Activated naive CD8-positive, alpha-beta T cell treated with anti-CD3 and anti-CD28 coated beads for 36 hours (primary cell): ENCODE measurements around the gene GKAP1. TPM values are rescaled to one million over a fixed set of nuclear protein-coding genes. Genes with fewer than 3 reads are reported as not detected.
"Not testable (repeated sequence)": the region's sequence is repeated elsewhere in the genome, so short reads cannot be mapped to it uniquely, and the experiment has no call there.

Experiments
- DNase-seq: peaks from one replicate; pipeline ENCODE4 v3.0.0; 2021
- H3K27ac Mint-ChIP-seq: one replicate; pipeline ENCODE4 v1.8.0; 2022; ENCODE audit warnings: mild to moderate bottlenecking, moderate library complexity, mixed read lengths
- H3K27me3 Mint-ChIP-seq: one replicate; pipeline ENCODE4 v1.8.0; 2022; ENCODE audit warnings: mild to moderate bottlenecking, mixed read lengths
- H3K36me3 Mint-ChIP-seq: one replicate; pipeline ENCODE4 v1.8.0; 2021; ENCODE audit warnings: mild to moderate bottlenecking, mixed read lengths
- H3K4me1 Mint-ChIP-seq: one replicate; pipeline ENCODE4 v1.8.0; 2021; ENCODE audit warnings: mixed read lengths
- H3K4me3 Mint-ChIP-seq: one replicate; pipeline ENCODE4 v1.8.0; 2022; ENCODE audit warnings: mild to moderate bottlenecking, moderate library complexity, mixed read lengths
- H3K9me3 Mint-ChIP-seq: one replicate; pipeline ENCODE4 v1.8.0; 2022; ENCODE audit warnings: mixed read lengths
- total RNA-seq, 2 experiments: library from RNA; stranded (reverse); gene quantifications; one replicate each; pipeline ENCODE4 v1.2.3, GENCODE V29; 2021

Gene GKAP1
- total RNA-seq, 2 experiments from 2014 or later, result 3.1 to 3.9 TPM

- peak within 1 kb of the TSS; percentile 93 for H3K4me3 Mint-ChIP-seq
- H3K4me1 Mint-ChIP-seq, result peaks cover 33% of the 10 kb centered on the region
- peak within 1 kb of the TSS; percentile 100 for H3K27ac Mint-ChIP-seq
- no peaks in the 10 kb centered on the region for H3K27me3 Mint-ChIP-seq
- peak; percentile 90 for DNase-seq
- H3K36me3 Mint-ChIP-seq, result peaks cover 23% of the 10 kb centered on the region
- no peaks in the 10 kb centered on the region for H3K9me3 Mint-ChIP-seq
These were observed 109.6 kb downstream of the GKAP1 start, which contains the start of gene UBQLN1 for GRCh38 chr9:83707768-83708514. Gene UBQLN1, minus strand, starts transcription at chr9:83707958. Its CDS starts 279 bp downstream, at chr9:83707679.

GRCh38 chr9:83707518-83707767 lies 110.1 kb downstream of the GKAP1 start:
- Mint-ChIP-seq H3K36me3 (peaks cover 25% of the 10 kb centered on the region), H3K27ac (peak overlapping the region; percentile 100), H3K27me3 (no peaks in the 10 kb centered on the region), H3K9me3 (no peaks in the 10 kb centered on the region), H3K4me3 (peak overlapping the region; percentile 93), H3K4me1 (peaks cover 35% of the 10 kb centered on the region)
- DNase-seq, result no peak

- peak; percentile 80 for DNase-seq
- peak overlapping the region; percentile 100 for H3K27ac Mint-ChIP-seq
- H3K36me3 Mint-ChIP-seq, result peaks cover 26% of the 10 kb centered on the region
- no peaks in the 10 kb centered on the region for H3K9me3 Mint-ChIP-seq
- no peaks in the 10 kb centered on the region for H3K27me3 Mint-ChIP-seq
- H3K4me1 Mint-ChIP-seq, result peaks cover 39% of the 10 kb centered on the region
- peak overlapping the region; percentile 93 for H3K4me3 Mint-ChIP-seq
These were observed 110.7 kb downstream of the GKAP1 start for GRCh38 chr9:83706676-83707517.

GRCh38 chr9:83705219-83705651 lies 112.3 kb downstream of the GKAP1 start:
- peak overlapping the region; percentile 93 for H3K4me3 Mint-ChIP-seq
- DNase-seq, result peak; percentile 3
- H3K27ac Mint-ChIP-seq, result peak overlapping the region; percentile 100
- not testable (repeated sequence) for H3K27me3 Mint-ChIP-seq, H3K9me3 Mint-ChIP-seq
- H3K4me1 Mint-ChIP-seq, result peaks cover 54% of the 10 kb centered on the region
- H3K36me3 Mint-ChIP-seq, result peaks cover 31% of the 10 kb centered on the region

DNA sequence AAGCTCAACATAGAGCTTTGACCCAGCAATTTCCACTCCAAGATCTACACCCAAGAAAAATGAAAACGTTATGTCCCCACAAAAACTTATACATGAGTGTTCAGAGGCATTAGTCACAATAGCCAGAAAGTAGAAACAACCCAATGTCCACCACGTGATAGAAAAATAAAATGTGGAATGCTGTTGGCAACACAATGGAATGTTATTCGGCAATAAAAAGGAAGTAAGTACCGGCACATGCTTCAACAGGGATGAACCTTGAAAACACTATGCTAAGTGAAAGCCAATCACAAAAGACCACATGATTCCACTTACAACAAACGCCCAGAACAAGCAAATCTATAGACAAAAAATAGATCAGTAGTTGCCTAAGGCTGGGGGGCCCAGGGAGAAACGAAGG lies 115.8 kb downstream of the GKAP1 start:
- no peaks in the 10 kb centered on the region for H3K27me3 Mint-ChIP-seq
- H3K27ac Mint-ChIP-seq, result no peak overlapping the region
- H3K4me3 Mint-ChIP-seq, result no peak overlapping the region
- H3K9me3 Mint-ChIP-seq, result no peaks in the 10 kb centered on the region
- H3K4me1 Mint-ChIP-seq, result peaks cover 64% of the 10 kb centered on the region
- DNase-seq, result no peak
- H3K36me3 Mint-ChIP-seq, result peaks cover 34% of the 10 kb centered on the region

DNA sequence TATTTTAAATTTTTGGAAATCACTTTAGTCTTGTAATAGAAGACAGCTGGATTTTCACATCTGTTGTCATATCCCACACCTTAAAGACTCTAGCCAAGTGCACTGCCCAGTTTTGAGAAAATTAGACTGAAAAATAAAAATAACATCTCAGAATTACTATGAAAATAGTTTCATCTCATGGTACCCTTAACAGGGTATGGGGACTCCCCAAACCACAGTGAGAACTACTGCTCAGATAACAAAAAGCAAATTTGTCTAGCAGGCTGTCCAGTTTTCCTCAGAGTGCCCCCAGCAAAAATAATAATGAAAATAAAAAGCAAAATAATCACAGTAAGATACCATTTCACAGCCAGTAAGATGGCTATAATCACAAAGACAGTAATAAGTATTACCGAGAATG lies 116.3 kb downstream of the GKAP1 start:
- no peaks in the 10 kb centered on the region for H3K9me3 Mint-ChIP-seq
- H3K27ac Mint-ChIP-seq, result no peak overlapping the region
- no peaks in the 10 kb centered on the region for H3K27me3 Mint-ChIP-seq
- peaks cover 60% of the 10 kb centered on the region for H3K4me1 Mint-ChIP-seq
- no peak overlapping the region for H3K4me3 Mint-ChIP-seq
- peaks cover 29% of the 10 kb centered on the region for H3K36me3 Mint-ChIP-seq
- DNase-seq, result no peak

- Mint-ChIP-seq H3K9me3 (no peaks in the 10 kb centered on the region), H3K27me3 (no peaks in the 10 kb centered on the region), H3K27ac (peak overlapping the region; percentile 77), H3K4me3 (no peak overlapping the region), H3K4me1 (peaks cover 50% of the 10 kb centered on the region), H3K36me3 (peaks cover 14% of the 10 kb centered on the region)
- DNase-seq, result no peak
These were observed 118.0 kb downstream of the GKAP1 start for GRCh38 chr9:83699615-83700014.

DNA sequence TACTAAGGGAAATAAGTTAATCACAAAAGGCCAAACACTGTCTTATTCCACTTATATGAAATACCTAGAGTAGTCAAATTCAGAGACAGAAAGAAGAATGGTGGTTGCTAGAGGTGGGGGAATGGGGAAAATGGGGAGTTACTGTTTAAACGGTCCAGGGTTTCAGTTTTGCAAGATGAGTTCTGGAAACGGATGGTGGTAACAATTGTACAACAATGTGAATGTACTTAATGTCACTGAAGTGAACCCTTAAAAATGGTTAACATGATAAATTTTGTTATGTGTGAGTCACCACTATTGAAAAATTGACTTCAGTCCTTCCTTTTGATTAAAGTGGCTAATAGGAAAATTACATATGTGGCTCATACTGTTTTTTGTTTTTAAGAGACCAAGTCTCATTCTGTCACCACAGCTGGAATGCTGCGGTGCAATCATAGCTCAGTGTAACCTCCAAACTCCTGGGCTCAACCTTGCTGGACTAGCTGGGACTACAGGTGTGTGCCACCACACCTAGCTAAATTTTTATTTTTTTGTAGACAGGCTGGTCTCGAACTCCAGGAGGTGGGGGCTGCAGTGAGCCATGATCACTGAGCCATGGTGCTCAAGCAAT lies 118.5 kb downstream of the GKAP1 start:
- H3K27me3 Mint-ChIP-seq, result no peaks in the 10 kb centered on the region
- DNase-seq, result peak; percentile 9
- H3K4me1 Mint-ChIP-seq, result peaks cover 51% of the 10 kb centered on the region
- no peaks in the 10 kb centered on the region for H3K9me3 Mint-ChIP-seq
- H3K27ac Mint-ChIP-seq, result peak overlapping the region; percentile 77
- H3K36me3 Mint-ChIP-seq, result peaks cover 12% of the 10 kb centered on the region
- H3K4me3 Mint-ChIP-seq, result no peak overlapping the region

DNA sequence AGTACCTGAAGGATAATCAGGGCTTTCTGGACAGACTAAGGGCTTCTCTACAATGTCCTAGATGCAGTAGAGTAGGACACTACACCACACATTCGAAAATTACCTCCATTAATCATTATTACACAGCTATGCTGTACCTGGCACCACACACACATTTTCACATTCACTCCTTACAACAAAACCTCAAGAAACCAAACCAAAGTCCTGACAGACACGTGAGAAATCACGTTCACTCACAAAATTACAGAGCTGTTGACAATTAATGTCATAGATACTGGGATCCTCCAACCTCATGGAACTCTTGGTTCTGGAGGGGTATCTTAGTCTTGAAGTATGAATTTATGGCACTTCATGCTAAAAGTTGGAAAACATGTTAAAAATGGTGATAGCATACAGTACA lies 126.1 kb downstream of the GKAP1 start:
- Mint-ChIP-seq H3K4me3 (no peak overlapping the region), H3K27me3 (no peaks in the 10 kb centered on the region), H3K27ac (peak overlapping the region; percentile 17), H3K4me1 (peaks cover 70% of the 10 kb centered on the region), H3K36me3 (peaks cover 12% of the 10 kb centered on the region), H3K9me3 (no peaks in the 10 kb centered on the region)
- no peak for DNase-seq

Other genes with a start within 250 kb of the GKAP1 start
- 1 to 10 TPM; 5.5 to 5.7 TPM for gene IDNK, start 194.6 kb downstream of the GKAP1 start, total RNA-seq
- gene UBQLN1, start 109.8 kb downstream of the GKAP1 start, total RNA-seq, result 10 to 100 TPM; 88.9 to 92.9 TPM
- gene KIF27, start 103.7 kb upstream of the GKAP1 start, total RNA-seq, result 1 to 10 TPM; 1.9 to 2.0 TPM
- gene HNRNPK, start 162.4 kb upstream of the GKAP1 start, total RNA-seq, result 100 to 1,000 TPM; 874 to 924 TPM
- 10 to 100 TPM; 33.4 to 34.4 TPM for gene RMI1, start 163.0 kb upstream of the GKAP1 start, total RNA-seq